ENCODE results near the gene NEXMIF.
"Not testable (repeated sequence)": the region's sequence is repeated elsewhere in the genome, so short reads cannot be mapped to it uniquely, and the experiment has no call there.

DNA sequence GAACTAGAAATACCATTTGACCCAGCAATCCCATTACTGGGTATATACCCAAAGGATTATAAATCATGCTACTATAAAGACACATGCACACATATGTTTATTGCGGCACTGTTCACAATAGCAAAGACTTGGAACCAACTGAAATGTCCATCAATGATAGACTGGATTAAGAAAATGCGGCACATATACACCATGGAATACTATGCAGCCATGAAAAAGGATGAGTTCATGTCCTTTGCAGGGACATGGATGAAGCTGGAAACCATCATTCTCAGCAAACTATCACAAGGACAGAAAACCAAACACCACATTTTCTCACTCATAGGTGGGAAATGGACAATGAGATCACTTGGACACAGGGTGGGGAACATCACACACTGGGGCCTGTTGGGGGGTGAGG is 105.5 kb downstream of the NEXMIF start:
- TF ChIP-seq, protein P1, sequence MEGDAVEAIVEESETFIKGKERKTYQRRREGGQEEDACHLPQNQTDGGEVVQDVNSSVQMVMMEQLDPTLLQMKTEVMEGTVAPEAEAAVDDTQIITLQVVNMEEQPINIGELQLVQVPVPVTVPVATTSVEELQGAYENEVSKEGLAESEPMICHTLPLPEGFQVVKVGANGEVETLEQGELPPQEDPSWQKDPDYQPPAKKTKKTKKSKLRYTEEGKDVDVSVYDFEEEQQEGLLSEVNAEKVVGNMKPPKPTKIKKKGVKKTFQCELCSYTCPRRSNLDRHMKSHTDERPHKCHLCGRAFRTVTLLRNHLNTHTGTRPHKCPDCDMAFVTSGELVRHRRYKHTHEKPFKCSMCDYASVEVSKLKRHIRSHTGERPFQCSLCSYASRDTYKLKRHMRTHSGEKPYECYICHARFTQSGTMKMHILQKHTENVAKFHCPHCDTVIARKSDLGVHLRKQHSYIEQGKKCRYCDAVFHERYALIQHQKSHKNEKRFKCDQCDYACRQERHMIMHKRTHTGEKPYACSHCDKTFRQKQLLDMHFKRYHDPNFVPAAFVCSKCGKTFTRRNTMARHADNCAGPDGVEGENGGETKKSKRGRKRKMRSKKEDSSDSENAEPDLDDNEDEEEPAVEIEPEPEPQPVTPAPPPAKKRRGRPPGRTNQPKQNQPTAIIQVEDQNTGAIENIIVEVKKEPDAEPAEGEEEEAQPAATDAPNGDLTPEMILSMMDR (IDR thresholded peaks at IDR 0.05): not testable (repeated sequence)
- not testable (repeated sequence) for TF ChIP-seq POLR2AphosphoS5 (IDR thresholded peaks at IDR 0.05)
